Measurements from ENCODE around the gene SPTAN1.

The SPTAN1 gene

DNA sequence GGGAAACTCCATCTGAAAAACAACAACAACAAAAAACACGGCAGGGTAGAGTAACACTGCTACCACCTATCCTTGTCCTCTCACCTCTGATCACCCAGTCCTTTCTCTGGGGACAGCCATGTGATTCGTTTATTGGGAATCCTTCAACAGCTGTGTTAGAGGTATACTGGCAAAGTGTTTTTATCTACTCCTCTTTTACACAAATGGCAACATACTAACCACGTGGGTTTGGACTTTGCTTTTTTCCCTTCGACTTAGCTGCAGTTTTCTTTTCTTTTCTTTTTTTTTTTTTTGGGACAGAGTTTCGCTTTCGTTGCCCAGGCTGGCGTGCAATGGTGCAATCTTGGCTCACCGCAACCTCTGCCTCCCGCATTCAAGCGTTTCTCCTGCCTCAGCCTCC lies 125.4 kb downstream of the SPTAN1 start:
- TF ChIP-seq, protein P1, sequence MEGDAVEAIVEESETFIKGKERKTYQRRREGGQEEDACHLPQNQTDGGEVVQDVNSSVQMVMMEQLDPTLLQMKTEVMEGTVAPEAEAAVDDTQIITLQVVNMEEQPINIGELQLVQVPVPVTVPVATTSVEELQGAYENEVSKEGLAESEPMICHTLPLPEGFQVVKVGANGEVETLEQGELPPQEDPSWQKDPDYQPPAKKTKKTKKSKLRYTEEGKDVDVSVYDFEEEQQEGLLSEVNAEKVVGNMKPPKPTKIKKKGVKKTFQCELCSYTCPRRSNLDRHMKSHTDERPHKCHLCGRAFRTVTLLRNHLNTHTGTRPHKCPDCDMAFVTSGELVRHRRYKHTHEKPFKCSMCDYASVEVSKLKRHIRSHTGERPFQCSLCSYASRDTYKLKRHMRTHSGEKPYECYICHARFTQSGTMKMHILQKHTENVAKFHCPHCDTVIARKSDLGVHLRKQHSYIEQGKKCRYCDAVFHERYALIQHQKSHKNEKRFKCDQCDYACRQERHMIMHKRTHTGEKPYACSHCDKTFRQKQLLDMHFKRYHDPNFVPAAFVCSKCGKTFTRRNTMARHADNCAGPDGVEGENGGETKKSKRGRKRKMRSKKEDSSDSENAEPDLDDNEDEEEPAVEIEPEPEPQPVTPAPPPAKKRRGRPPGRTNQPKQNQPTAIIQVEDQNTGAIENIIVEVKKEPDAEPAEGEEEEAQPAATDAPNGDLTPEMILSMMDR (IDR thresholded peaks at IDR 0.05): no peak
